HG03460 (cell line): ENCODE measurements around the gene JARID2.

Experiments
- ATAC-seq: cut with Tn5 transposase; IDR thresholded peaks from one replicate; pipeline ENCODE4 v1.9.1; 2021; ENCODE audit not compliant: unreplicated experiment

Gene JARID2

GRCh38 chr6:15352220-15352619 is 106.4 kb downstream of the JARID2 start:
- ATAC-seq: no peak

DNA sequence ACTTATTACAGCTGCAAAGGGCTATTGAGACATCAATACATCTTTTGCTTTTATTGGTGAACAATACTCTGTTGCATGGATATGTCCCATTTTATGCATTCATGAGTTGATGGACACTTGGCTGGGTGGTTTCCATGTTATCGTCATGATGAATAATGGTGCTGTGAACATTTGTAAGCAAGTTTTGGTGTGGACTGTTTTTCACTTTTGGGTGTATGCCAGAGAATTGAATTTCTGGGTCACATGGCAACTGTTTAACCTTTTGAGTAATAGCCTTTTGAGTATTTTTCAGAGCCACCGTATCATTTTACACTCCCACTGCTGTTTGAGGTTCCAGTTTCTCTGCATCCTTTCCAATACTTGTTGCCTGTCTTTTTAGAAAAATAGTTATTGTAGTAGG is 107.0 kb downstream of the JARID2 start:
- ATAC-seq: no peak

- no peak for ATAC-seq
Observed at GRCh38 chr6:15355683-15356099, 109.8 kb downstream of the JARID2 start.

DNA sequence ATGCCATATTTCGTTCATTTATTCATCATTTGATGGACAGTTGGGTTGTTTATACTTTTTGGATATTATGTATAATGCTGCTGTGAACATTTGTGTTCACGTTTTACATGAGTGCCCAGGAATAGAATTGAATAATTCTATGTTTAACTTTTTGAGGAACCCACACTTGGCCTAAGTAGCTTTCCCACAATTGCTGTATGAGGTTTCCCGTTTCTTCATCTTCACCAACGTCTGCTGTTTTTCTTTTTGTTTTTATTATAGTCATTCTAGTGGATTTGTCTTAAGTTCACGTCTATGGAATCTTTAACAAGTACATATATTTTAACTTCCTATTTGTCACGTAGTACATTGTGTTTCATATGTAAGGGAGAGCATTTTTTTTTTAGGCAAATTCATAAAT is 110.3 kb downstream of the JARID2 start:
- ATAC-seq: no peak

GRCh38 chr6:15356937-15357336 is 111.1 kb downstream of the JARID2 start:
- ATAC-seq: no peak

DNA sequence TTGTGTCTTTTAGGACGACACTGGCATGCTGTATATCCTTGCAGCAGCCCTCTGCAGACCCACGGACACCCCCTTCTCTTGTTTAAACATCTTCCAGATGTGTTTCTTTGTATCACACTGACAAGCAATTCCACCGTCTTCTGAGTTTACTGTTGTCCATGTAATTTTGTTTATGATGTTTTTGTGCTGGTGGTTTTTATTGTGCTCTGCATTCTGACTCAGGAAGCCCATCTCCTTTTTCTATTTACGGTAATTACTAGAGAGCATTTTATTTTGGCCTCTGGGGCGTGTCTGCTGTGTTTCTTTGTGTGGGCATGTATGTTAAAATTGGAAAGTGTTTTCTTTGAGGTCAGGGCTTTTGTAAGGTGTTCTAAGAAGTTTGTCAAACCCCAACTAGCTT is 111.9 kb downstream of the JARID2 start:
- ATAC-seq: no peak

GRCh38 chr6:15358579-15359327 is 112.9 kb downstream of the JARID2 start:
- ATAC-seq: peak; percentile 61

DNA sequence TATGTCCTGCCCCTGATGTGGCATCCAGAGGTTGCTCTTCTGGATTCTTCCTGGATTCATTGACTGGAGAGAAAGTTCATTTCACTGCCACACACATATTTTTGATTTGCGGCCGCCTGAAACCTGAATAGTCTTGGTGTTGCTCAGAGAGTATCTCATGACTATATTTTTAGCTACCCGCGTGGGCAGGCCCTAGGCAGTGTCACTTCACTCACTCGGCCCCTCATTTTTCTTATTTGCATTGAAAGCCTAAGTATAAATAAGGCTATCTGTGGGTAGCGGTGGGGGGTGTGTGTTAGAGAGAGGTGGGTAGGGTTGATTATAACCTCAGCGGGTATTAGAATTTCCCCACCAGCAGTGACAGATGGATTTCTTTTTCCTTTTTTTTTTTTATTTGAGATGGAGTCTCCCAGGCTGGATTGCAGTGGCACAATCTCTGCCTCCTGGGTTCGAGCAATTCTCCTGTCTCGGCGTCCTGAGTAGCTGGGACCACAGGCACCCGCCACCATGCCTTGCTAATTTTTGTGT is 113.5 kb downstream of the JARID2 start:
- peak; percentile 50 for ATAC-seq

DNA sequence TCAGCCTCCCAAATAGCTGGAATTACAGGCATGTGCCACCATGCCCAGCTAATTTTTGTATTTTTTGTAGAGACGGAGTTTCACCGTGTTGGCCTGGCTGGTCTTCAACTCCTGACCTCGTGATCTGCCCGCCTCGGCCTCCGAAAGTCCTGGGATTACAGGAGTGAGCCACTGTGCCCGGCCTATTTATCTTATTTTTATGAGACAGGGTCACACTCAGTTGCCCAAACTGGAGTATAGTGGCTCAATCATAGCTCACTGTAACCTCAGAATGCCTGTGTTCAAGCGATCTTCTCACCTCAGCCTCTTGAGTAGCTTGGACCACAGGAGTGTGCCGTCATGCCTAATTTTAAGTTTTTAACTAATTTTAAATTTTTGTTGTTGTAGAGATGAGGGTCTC is 114.4 kb downstream of the JARID2 start:
- ATAC-seq: no peak

DNA sequence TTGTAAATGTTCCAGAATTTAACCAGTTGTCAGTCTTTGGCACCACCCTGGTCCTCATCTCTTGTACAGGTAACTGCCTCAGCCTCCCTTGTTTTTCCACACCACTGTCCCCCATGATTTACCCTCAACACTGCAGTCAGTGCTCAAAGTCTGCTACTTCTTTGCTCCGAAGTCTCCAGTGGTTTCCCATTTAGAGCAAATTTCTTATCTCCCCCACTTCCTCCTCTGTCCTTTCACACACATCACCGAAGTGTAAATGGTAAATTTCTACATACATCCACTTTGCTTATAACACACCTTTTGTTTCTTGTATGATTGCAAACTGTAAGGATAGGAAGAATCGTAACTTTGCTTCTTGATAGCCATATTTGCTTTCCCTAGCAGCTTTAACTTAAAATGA is 115.3 kb downstream of the JARID2 start:
- no peak for ATAC-seq

GRCh38 chr6:15362274-15363160 is 116.6 kb downstream of the JARID2 start:
- ATAC-seq: no peak

DNA sequence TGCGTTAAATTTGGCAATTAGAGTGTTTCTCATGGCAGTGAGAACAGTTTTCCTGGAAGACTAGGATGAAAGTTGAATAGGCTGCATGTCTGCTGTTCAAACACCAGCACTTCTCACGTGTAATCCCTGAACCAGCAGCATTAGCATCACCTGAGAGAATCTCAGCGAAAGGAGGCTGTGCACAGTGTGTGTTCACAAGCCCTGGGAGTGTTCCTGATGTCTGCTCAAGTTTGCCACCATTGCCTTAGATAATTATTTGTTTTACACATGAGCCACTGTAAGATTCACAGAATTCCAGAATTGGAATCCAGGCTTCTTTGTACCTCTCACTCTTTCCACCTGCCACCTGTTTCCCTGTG is 117.3 kb downstream of the JARID2 start:
- ATAC-seq: no peak

GRCh38 chr6:15363523-15364400 is 117.9 kb downstream of the JARID2 start:
- peak; percentile 55 for ATAC-seq

DNA sequence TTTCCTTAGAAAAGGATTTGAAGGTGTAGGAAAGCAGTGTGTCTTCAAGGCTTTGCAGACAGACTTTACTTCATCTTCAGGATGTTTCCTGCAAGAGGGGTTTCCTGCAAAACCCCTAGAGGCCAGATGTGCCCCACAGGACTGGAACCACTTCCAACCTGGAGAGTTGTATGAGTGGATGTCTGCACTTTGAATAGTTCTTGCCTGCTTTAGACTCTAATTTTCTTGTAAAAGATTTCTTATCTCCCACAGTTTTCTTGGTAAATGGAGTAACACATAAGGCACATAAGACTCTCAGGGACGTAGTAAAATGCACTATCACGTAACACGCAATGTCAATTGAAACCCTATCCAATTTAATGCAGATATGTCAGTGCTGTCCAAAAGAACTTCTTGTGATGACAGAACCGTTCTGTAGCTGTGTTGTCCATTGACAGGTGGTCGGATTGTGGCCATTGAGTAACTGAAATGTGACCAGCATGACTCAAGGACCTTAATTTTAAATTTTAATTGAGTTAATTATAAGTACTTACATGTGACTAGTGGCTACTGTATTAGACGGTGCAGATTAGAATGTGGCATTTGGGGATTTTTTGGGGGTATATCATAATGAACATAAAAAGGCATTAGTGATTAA is 118.7 kb downstream of the JARID2 start:
- no peak for ATAC-seq

DNA sequence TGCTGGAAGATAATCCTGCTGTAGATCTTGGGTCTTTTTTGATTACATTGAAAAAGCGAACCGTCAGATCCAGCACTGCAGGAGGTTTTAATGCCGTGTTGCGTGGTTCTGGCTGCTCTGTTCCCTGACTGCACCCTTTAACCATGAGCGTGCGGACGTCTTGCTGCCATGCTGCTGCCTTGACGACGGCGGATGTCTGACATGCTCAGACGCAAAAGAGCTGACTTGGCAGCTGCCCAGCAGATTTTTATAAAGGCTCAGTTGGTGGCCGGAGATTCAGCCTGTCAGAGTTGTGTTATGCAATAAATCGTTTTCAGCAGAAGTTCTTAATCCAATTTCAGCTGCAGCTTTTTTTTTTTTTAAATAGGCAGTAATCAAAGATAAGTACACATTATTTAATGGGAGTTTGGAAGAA is 119.4 kb downstream of the JARID2 start:
- ATAC-seq: no peak

GRCh38 chr6:15366003-15366535 is 120.2 kb downstream of the JARID2 start:
- no peak for ATAC-seq

DNA sequence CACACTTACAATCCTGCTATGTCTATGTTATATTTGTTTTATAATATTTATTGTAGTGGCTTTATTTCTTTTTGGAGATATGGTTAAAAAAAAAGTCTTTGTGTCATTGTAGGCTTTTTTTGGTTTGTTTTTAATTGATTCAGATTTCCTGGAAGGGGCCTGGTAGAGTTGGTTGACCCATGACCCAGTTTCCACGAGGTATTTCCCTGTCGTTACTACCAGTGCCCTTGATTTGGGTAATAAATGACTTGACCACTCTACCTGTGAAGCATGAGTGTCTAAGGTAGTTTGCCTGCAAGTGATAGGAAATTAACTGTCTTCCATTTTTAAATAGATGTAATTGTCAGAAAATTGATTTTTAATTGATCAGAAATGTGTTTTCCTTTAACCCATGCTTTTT is 121.0 kb downstream of the JARID2 start:
- ATAC-seq: no peak

DNA sequence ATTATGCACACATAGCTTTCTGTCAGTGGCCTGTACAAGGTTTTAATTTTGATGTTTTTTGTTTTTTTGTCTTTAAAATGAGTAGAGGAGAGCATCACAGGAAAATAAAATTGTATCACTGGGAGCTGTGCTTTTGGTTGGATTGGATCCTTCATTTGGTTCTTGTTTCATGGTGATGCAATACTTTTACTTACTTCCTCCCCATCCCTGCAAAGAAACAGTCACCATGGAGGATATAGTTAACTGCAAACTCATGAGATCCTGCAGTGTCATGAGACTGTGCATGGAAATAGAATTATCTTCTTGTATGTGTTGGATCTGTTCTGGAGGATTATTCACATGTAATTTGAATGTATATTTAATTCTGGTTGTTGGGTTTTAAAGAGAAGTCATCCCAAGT is 122.3 kb downstream of the JARID2 start:
- ATAC-seq: no peak

GRCh38 chr6:15368873-15369272 is 123.0 kb downstream of the JARID2 start:
- no peak for ATAC-seq

DNA sequence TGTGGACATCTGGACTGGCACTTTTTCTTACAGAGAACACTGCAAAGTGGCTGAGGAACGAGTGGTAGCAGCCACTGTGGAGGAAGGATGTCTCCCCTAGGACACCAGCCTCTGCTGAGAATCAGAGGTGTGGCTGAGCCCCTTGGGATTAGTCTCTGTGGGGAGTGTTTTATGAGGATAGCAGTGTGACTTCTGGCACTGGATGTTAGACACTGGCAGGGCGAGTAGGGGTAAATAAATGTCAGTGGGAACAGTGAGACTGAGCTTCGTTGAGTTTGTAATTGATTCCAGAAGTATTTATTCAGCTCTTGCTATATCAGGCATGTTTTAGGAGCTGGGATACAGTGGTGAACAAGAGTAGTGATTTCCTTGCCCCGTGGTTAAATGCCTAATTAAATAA is 124.0 kb downstream of the JARID2 start:
- ATAC-seq: no peak
